Vagina (tissue), 2 donors: ENCODE data around the gene ATOH1. TPM values are rescaled to one million over a fixed set of nuclear protein-coding genes. Genes with fewer than 3 reads are reported as not detected.

ENCODE experiments used
- DNase-seq, 2 donors: peaks; one replicate each; pipeline ENCODE4 v3.0.0-alpha.2; 2017; ENCODE audit errors: extremely low spot score in 2 of 2
- H3K27ac ChIP-seq: fragments of 200-600 bp; sonication (generic); one replicate; pipeline ENCODE4 v1.5.1; 2019
- H3K27me3 ChIP-seq: fragments of 200-600 bp; sonication (generic); one replicate; pipeline ENCODE4 v1.5.1; 2019
- H3K36me3 ChIP-seq, 2 donors: fragments of 200-600 bp; sonication (generic); one replicate each; pipeline ENCODE4 v1.5.1; 2017 to 2019
- H3K4me1 ChIP-seq: fragments of 200-600 bp; sonication (generic); one replicate; pipeline ENCODE4 v1.5.1; 2019
- H3K4me3 ChIP-seq, 2 donors: fragments of 200-600 bp; sonication (generic); 1 replicate in 1 of 2; 2 replicates in 1 of 2; pipeline ENCODE4 v1.5.1; 2016 to 2019
- H3K9me3 ChIP-seq: fragments of 200-600 bp; sonication (generic); one replicate; pipeline ENCODE4 v1.5.1; 2019
- POLR2A ChIP-seq, 2 donors: fragments of 450-650 bp; IDR thresholded peaks; one replicate each; pipeline ENCODE4 v1.6.1; 2017; ENCODE audit warnings: antibody characterized with exemption in 2 of 2, mild to moderate bottlenecking in 2 of 2, moderate library complexity in 2 of 2
- POLR2AphosphoS5 ChIP-seq, 2 donors: sonication (generic); formaldehyde crosslinking; IDR thresholded peaks; one replicate each; pipeline ENCODE4 v1.9.0; 2017; ENCODE audit warnings: antibody characterized with exemption in 2 of 2, mild to moderate bottlenecking in 2 of 2, low read depth in 1 of 2; ENCODE audit not compliant: insufficient read depth in 1 of 2
- intact Hi-C: fragments of 100-400 bp; cut with DNase I; formaldehyde crosslinking; loops from one replicate; pipeline ENCODE4 v1.15.1; 2023
- total RNA-seq: library from RNA; depleted of rRNA; stranded (reverse); fragments of >200 nt; gene quantifications from one replicate; pipeline ENCODE4 v1.2.3, GENCODE V29; 2016
- TF ChIP-seq, protein P1 (sequence below), 3 experiments: fragments of 450-650 bp in 2 of 3; fragments of 200-600 bp in 1 of 3; sonication (generic) in 1 of 3; IDR thresholded peaks; one replicate each; pipeline ENCODE4 v1.5.1; 2017 to 2019; ENCODE audit warnings: antibody characterized with exemption in 3 of 3, mild to moderate bottlenecking in 2 of 3, moderate library complexity in 2 of 3

ATOH1 gene, protein sequence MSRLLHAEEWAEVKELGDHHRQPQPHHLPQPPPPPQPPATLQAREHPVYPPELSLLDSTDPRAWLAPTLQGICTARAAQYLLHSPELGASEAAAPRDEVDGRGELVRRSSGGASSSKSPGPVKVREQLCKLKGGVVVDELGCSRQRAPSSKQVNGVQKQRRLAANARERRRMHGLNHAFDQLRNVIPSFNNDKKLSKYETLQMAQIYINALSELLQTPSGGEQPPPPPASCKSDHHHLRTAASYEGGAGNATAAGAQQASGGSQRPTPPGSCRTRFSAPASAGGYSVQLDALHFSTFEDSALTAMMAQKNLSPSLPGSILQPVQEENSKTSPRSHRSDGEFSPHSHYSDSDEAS
- total RNA-seq: not detected

DNA sequence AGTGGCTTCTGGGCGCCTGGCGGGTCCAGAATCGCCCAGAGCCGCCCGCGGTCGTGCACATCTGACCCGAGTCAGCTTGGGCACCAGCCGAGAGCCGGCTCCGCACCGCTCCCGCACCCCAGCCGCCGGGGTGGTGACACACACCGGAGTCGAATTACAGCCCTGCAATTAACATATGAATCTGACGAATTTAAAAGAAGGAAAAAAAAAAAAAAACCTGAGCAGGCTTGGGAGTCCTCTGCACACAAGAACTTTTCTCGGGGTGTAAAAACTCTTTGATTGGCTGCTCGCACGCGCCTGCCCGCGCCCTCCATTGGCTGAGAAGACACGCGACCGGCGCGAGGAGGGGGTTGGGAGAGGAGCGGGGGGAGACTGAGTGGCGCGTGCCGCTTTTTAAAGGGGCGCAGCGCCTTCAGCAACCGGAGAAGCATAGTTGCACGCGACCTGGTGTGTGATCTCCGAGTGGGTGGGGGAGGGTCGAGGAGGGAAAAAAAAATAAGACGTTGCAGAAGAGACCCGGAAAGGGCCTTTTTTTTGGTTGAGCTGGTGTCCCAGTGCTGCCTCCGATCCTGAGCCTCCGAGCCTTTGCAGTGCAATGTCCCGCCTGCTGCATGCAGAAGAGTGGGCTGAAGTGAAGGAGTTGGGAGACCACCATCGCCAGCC lies at the start of gene ATOH1:
TSS of gene ATOH1 (plus strand) at position 422 of the 663 bp plus-strand sequence. CDS start at position 596, 174 bp downstream.
- Histone ChIP-seq H3K27me3 (peaks cover 17% of the 10 kb centered on the region), H3K4me1 (peaks cover 27% of the 10 kb centered on the region), H3K36me3 (no peaks in the 10 kb centered on the region), H3K4me3 (peak within 1 kb of the TSS; percentile 31 to 34), H3K27ac (no peak within 1 kb of the TSS), H3K9me3 (no peaks in the 10 kb centered on the region)
- intact Hi-C loops: no loop called here
- DNase-seq: no peak
- TF ChIP-seq, protein P1, sequence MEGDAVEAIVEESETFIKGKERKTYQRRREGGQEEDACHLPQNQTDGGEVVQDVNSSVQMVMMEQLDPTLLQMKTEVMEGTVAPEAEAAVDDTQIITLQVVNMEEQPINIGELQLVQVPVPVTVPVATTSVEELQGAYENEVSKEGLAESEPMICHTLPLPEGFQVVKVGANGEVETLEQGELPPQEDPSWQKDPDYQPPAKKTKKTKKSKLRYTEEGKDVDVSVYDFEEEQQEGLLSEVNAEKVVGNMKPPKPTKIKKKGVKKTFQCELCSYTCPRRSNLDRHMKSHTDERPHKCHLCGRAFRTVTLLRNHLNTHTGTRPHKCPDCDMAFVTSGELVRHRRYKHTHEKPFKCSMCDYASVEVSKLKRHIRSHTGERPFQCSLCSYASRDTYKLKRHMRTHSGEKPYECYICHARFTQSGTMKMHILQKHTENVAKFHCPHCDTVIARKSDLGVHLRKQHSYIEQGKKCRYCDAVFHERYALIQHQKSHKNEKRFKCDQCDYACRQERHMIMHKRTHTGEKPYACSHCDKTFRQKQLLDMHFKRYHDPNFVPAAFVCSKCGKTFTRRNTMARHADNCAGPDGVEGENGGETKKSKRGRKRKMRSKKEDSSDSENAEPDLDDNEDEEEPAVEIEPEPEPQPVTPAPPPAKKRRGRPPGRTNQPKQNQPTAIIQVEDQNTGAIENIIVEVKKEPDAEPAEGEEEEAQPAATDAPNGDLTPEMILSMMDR (IDR thresholded peaks at IDR 0.05): no peak
- TF ChIP-seq POLR2A (IDR thresholded peaks at IDR 0.05): no peak
- no peak for TF ChIP-seq POLR2AphosphoS5 (IDR thresholded peaks at IDR 0.05; ENCODE audit: insufficient read depth in 1 of 2, low read depth in 1 of 2)

DNA sequence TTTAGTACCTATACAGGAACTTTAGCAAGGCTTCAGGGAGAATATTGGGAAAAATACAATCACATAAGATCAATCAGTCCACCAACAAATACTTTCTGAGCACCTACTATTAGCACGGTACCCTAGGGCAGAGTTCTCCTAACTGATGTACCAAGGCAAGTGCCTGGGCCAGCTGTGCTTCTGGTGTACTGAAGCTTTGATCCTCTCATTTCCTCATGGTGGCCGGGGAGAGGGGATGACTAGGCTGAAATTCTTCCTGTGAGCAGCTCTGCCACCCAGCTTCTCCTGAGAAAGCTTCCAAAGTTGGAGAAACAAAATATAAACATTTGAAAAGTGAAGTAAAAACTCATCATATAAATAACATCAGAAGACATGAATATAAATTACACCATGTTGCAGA lies 49.3 kb upstream of the ATOH1 start:
- Histone ChIP-seq H3K36me3 (no peaks in the 10 kb centered on the region), H3K27ac (no peak overlapping the region), H3K4me1 (no peaks in the 10 kb centered on the region), H3K4me3 (no peak overlapping the region), H3K27me3 (no peaks in the 10 kb centered on the region), H3K9me3 (no peaks in the 10 kb centered on the region)
- intact Hi-C loops: no loop called here
- DNase-seq: no peak
- no peak for TF ChIP-seq POLR2A (IDR thresholded peaks at IDR 0.05)
- no peak for TF ChIP-seq POLR2AphosphoS5 (IDR thresholded peaks at IDR 0.05; ENCODE audit: insufficient read depth in 1 of 2, low read depth in 1 of 2)
- TF ChIP-seq, protein P1 (IDR thresholded peaks at IDR 0.05): no peak

DNA sequence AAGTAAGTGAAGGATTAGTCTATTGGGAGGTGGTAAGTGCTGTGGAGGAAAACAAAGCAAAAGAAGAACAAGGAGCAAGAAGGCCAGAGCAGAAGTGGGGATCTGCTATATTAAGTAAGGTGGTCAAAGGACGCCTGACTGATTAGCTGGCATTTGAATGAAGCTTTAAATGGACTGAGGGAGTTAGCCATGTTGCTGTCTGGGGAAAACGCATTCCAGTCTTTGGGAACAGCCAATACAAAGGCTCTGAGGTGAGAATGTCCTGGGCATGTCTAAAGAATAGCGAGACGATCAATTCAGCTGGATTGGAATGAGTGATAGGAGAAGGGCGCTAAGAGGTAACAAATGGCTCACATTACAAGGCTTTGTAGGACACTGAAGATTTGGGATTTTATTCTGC lies 48.5 kb upstream of the ATOH1 start:
- intact Hi-C loops: no loop called here

DNA sequence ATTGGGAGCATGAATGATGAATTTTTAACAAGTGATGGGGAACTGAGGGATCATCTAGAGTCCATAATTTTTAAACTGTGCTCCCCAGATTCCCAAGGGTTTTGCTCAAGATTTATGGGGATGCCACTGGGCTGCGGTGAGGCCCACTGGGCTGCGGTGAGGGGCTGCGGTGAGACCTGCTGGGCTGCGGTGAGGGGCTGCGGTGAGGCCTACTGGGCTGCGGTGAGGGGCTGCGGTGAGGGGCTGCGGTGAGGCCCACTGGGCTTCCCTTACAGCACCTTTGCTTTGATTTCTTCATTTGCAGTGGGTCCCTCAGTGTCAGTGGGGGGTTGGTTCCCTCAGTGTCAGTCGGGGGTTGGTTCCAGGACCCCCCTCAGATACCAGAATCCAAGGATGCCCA lies 47.4 kb upstream of the ATOH1 start:
- H3K4me3 ChIP-seq: no peak overlapping the region
- intact Hi-C loops: no loop called here
- no peaks in the 10 kb centered on the region for H3K9me3 ChIP-seq
- H3K4me1 ChIP-seq: no peaks in the 10 kb centered on the region
- no peak overlapping the region for H3K27ac ChIP-seq
- H3K27me3 ChIP-seq: no peaks in the 10 kb centered on the region
- no peak for TF ChIP-seq POLR2A (IDR thresholded peaks at IDR 0.05)
- TF ChIP-seq, protein P1 (IDR thresholded peaks at IDR 0.05): no peak
- TF ChIP-seq POLR2AphosphoS5 (IDR thresholded peaks at IDR 0.05; ENCODE audit: insufficient read depth in 1 of 2, low read depth in 1 of 2): no peak
- no peaks in the 10 kb centered on the region for H3K36me3 ChIP-seq
- DNase-seq: no peak

More for the DNA sequence above, 48.5 kb upstream of the ATOH1 start:
- DNase-seq: no peak
- Histone ChIP-seq H3K4me1 (no peaks in the 10 kb centered on the region), H3K27me3 (no peaks in the 10 kb centered on the region), H3K4me3 (no peak overlapping the region), H3K9me3 (no peaks in the 10 kb centered on the region), H3K27ac (no peak overlapping the region), H3K36me3 (no peaks in the 10 kb centered on the region)
- TF ChIP-seq POLR2A (IDR thresholded peaks at IDR 0.05) (no peak), POLR2AphosphoS5 (IDR thresholded peaks at IDR 0.05; ENCODE audit: insufficient read depth in 1 of 2, low read depth in 1 of 2) (no peak)
- TF ChIP-seq, protein P1 (IDR thresholded peaks at IDR 0.05): no peak

DNA sequence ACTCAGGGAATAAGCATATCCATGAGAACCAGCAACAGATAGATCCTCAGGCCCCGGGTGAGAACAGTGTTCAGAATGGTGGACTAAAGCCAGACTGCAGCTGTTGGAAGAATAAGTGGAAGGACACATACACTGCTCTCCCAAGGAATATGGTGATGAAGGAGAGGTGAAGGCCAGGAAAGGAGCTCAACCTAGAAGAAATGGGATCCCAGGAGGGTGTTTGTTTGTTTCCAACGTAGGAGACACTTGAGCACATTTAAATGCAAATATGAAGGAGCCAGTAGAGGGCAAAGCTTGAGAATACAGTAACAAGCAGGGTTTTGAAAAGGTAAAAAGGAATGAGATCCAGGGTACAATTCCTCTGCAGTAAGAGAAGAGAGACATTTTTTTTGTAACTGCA lies 42.4 kb upstream of the ATOH1 start:
- H3K27me3 ChIP-seq: no peaks in the 10 kb centered on the region
- H3K9me3 ChIP-seq: no peaks in the 10 kb centered on the region
- no peak overlapping the region for H3K4me3 ChIP-seq
- intact Hi-C loops: no loop called here
- TF ChIP-seq, protein P1 (IDR thresholded peaks at IDR 0.05): no peak
- TF ChIP-seq POLR2AphosphoS5 (IDR thresholded peaks at IDR 0.05; ENCODE audit: insufficient read depth in 1 of 2, low read depth in 1 of 2): no peak
- TF ChIP-seq POLR2A (IDR thresholded peaks at IDR 0.05): no peak
- no peak overlapping the region for H3K27ac ChIP-seq
- no peaks in the 10 kb centered on the region for H3K36me3 ChIP-seq
- DNase-seq: no peak
- H3K4me1 ChIP-seq: no peaks in the 10 kb centered on the region
